Peyer's patch (tissue), 4 donors: ENCODE measurements around the gene PLD5.

ENCODE experiments used
- CTCF ChIP-seq, 6 experiments: fragments of 450-650 bp in 4 of 6; fragments of 200-600 bp in 2 of 6; sonication (generic) in 1 of 6; IDR thresholded peaks; one replicate each; pipeline ENCODE4 v1.5.1; 2017 to 2019; ENCODE audit warnings: antibody characterized with exemption in 6 of 6, mild to moderate bottlenecking in 3 of 6, moderate library complexity in 1 of 6
- POLR2A ChIP-seq, 2 donors: fragments of 450-650 bp; IDR thresholded peaks; one replicate each; pipeline ENCODE4 v1.5.1; 2017; ENCODE audit warnings: antibody characterized with exemption in 2 of 2, mild to moderate bottlenecking in 2 of 2, moderate library complexity in 2 of 2

- TF ChIP-seq CTCF (IDR thresholded peaks at IDR 0.05), result no peak
- no peak for TF ChIP-seq POLR2A (IDR thresholded peaks at IDR 0.05)
Observed at GRCh38 chr1:242208021-242208420, 316.5 kb downstream of the PLD5 start.
